PFSK-1 (cell line): ENCODE data around the gene FAM53B.

Experiments used
- FOXP2 ChIP-seq: optimal IDR thresholded peaks from 2 replicates; pipeline ENCODE3; 2011; ENCODE audit warnings: borderline replicate concordance, control low read depth, inconsistent platforms; ENCODE audit not compliant: insufficient read depth; ENCODE audit errors: extremely low read length, extremely low read depth
- POLR2AphosphoS5 ChIP-seq: IDR thresholded peaks from 2 replicates; pipeline ENCODE4 v1.6.1; 2012; ENCODE audit warnings: low read depth, mild to moderate bottlenecking, control low read depth, low read length, moderate library complexity
- REST ChIP-seq, 2 experiments: IDR thresholded peaks; 2 replicates each; pipeline versions ENCODE4 v1.6.1 to v1.8.0; 2011 to 2012; ENCODE audit warnings: low read depth in 2 of 2, low read length in 2 of 2, control low read depth in 1 of 2, inconsistent platforms in 1 of 2, mild to moderate bottlenecking in 1 of 2, moderate library complexity in 1 of 2; ENCODE audit not compliant: insufficient read depth in 1 of 2
- SIN3A ChIP-seq: IDR thresholded peaks from 2 replicates; pipeline ENCODE4 v1.6.1; 2012; ENCODE audit warnings: mild to moderate bottlenecking, low read length, moderate library complexity, borderline replicate concordance; ENCODE audit not compliant: insufficient read depth
- TAF1 ChIP-seq: IDR thresholded peaks from 2 replicates; pipeline ENCODE4 v1.6.1; 2012; ENCODE audit warnings: low read length, control low read depth, borderline replicate concordance; ENCODE audit not compliant: insufficient read depth

FAM53B gene

GRCh38 chr10:124740369-124741280, 3.6 kb downstream of the FAM53B start:
- TF ChIP-seq FOXP2, result no peak
- no peak for TF ChIP-seq TAF1
- no peak for TF ChIP-seq REST (IDR thresholded peaks at IDR 0.05; ENCODE audit: insufficient read depth in 1 of 2, low read depth in 2 of 2, low read length in 2 of 2)
- no peak for TF ChIP-seq SIN3A
- no peak for TF ChIP-seq POLR2AphosphoS5

- TF ChIP-seq REST (IDR thresholded peaks at IDR 0.05; ENCODE audit: insufficient read depth in 1 of 2, low read depth in 2 of 2, low read length in 2 of 2) (no peak), TAF1 (no peak), FOXP2 (no peak), SIN3A (no peak), POLR2AphosphoS5 (no peak)
These were observed 4.2 kb downstream of the FAM53B start for GRCh38 chr10:124739986-124740368.

- TF ChIP-seq SIN3A (no peak), TAF1 (no peak), REST (IDR thresholded peaks at IDR 0.05; ENCODE audit: insufficient read depth in 1 of 2, low read depth in 2 of 2, low read length in 2 of 2) (no peak), FOXP2 (no peak), POLR2AphosphoS5 (no peak)
These were observed 4.9 kb downstream of the FAM53B start for GRCh38 chr10:124739119-124739921.

- TF ChIP-seq POLR2AphosphoS5 (no peak), REST (IDR thresholded peaks at IDR 0.05; ENCODE audit: insufficient read depth in 1 of 2, low read depth in 2 of 2, low read length in 2 of 2) (no peak)
These were observed 5.7 kb downstream of the FAM53B start for GRCh38 chr10:124738441-124738840.
